CD4-positive, alpha-beta T cell treated with Interleukin-10 for 1 hour (primary cell): ENCODE data around the gene HS3ST2.
"Not testable (repeated sequence)": the region's sequence is repeated elsewhere in the genome, so short reads cannot be mapped to it uniquely, and the experiment has no call there.

Experiments
- DNase-seq: peaks from one replicate; pipeline ENCODE4 v3.0.0-alpha.2; 2020

The HS3ST2 gene

GRCh38 chr16:22814711-22815105, 746 bp downstream of the HS3ST2 start:
- DNase-seq: no peak

GRCh38 chr16:22815863-22816262, 1.9 kb downstream of the HS3ST2 start:
- DNase-seq: no peak

- DNase-seq: no peak
Measured at GRCh38 chr16:22816475-22816874, 2.5 kb downstream of the HS3ST2 start.

- not testable (repeated sequence) for DNase-seq
Measured at GRCh38 chr16:22818736-22819135, 4.8 kb downstream of the HS3ST2 start.

GRCh38 chr16:22838681-22839080, 24.7 kb downstream of the HS3ST2 start:
- DNase-seq: no peak

- not testable (repeated sequence) for DNase-seq
Measured at GRCh38 chr16:22842031-22842430, 28.1 kb downstream of the HS3ST2 start.

- DNase-seq: no peak
Measured at GRCh38 chr16:22843122-22843521, 29.2 kb downstream of the HS3ST2 start.

- DNase-seq: no peak
Measured at GRCh38 chr16:22843856-22844255, 29.9 kb downstream of the HS3ST2 start.

- no peak for DNase-seq
Measured at GRCh38 chr16:22844416-22844815, 30.5 kb downstream of the HS3ST2 start.

- no peak for DNase-seq
Measured at GRCh38 chr16:22847100-22847499, 33.1 kb downstream of the HS3ST2 start.

GRCh38 chr16:22847690-22848089, 33.7 kb downstream of the HS3ST2 start:
- no peak for DNase-seq

GRCh38 chr16:22848451-22848850, 34.5 kb downstream of the HS3ST2 start:
- DNase-seq: no peak

GRCh38 chr16:22849517-22849916, 35.6 kb downstream of the HS3ST2 start:
- no peak for DNase-seq

GRCh38 chr16:22855231-22855630, 41.3 kb downstream of the HS3ST2 start:
- no peak for DNase-seq

- DNase-seq: no peak
Measured at GRCh38 chr16:22857296-22858025, 43.5 kb downstream of the HS3ST2 start.

- no peak for DNase-seq
Measured at GRCh38 chr16:22859925-22860324, 46.0 kb downstream of the HS3ST2 start.

GRCh38 chr16:22861580-22861979, 47.6 kb downstream of the HS3ST2 start:
- no peak for DNase-seq

GRCh38 chr16:22862046-22862445, 48.1 kb downstream of the HS3ST2 start:
- no peak for DNase-seq

- no peak for DNase-seq
Measured at GRCh38 chr16:22864375-22864774, 50.4 kb downstream of the HS3ST2 start.

- DNase-seq: no peak
Measured at GRCh38 chr16:22868593-22869224, 54.7 kb downstream of the HS3ST2 start.

- DNase-seq: no peak
Measured at GRCh38 chr16:22871861-22872260, 57.9 kb downstream of the HS3ST2 start.

- DNase-seq: no peak
Measured at GRCh38 chr16:22874394-22874793, 60.4 kb downstream of the HS3ST2 start.

GRCh38 chr16:22878955-22879354, 65.0 kb downstream of the HS3ST2 start:
- no peak for DNase-seq

- DNase-seq: no peak
Measured at GRCh38 chr16:22879466-22879865, 65.5 kb downstream of the HS3ST2 start.

GRCh38 chr16:22882981-22883380, 69.0 kb downstream of the HS3ST2 start:
- DNase-seq: no peak
